ENCODE results near the gene FAM110D.
A peak's percentile ranks its signal among the peaks of the same experiment; 100 is the strongest.

The FAM110D gene

GRCh38 chr1:26158908-26159742 lies at the start of gene FAM110D:
Gene FAM110D, plus strand, starts transcription at chr1:26159079. Its CDS starts 2,213 bp downstream, at chr1:26161292.
- Histone ChIP-seq H3K36me3 (ENCODE audit: insufficient read depth, low read length) (no peaks in the 10 kb centered on the region), H3K9ac (ENCODE audit: low read depth, low read length) (peak within 1 kb of the TSS; percentile 14; the same call in 1 of the 2 replicates), H3K4me1 (ENCODE audit: insufficient read depth, low read length) (peaks cover 28% of the 10 kb centered on the region), H3K9me3 (ENCODE audit: control insufficient read depth, insufficient read depth, low read length) (no peaks in the 10 kb centered on the region)

GRCh38 chr1:26109229-26110164 lies 49.4 kb upstream of the FAM110D start:
- Histone ChIP-seq H3K9me3 (ENCODE audit: control insufficient read depth, insufficient read depth, low read length) (no peaks in the 10 kb centered on the region), H3K36me3 (ENCODE audit: insufficient read depth, low read length) (no peaks in the 10 kb centered on the region), H3K4me1 (ENCODE audit: insufficient read depth, low read length) (peaks cover 4% of the 10 kb centered on the region; the same call in 1 of the 2 replicates), H3K9ac (ENCODE audit: low read depth, low read length) (no peak overlapping the region)

GRCh38 chr1:26110731-26111529 lies 47.9 kb upstream of the FAM110D start:
- Histone ChIP-seq H3K36me3 (ENCODE audit: insufficient read depth, low read length) (no peaks in the 10 kb centered on the region), H3K4me1 (ENCODE audit: insufficient read depth, low read length) (peaks cover 4% of the 10 kb centered on the region; the same call in 1 of the 2 replicates), H3K9me3 (ENCODE audit: control insufficient read depth, insufficient read depth, low read length) (no peaks in the 10 kb centered on the region), H3K9ac (ENCODE audit: low read depth, low read length) (peak overlapping the region; percentile 93)

GRCh38 chr1:26111530-26112406 lies 47.1 kb upstream of the FAM110D start, which contains the start of gene PDIK1L:
Gene PDIK1L, plus strand, starts transcription at chr1:26111824. Its CDS starts 2,485 bp downstream, at chr1:26114309.
- H3K9ac ChIP-seq (ENCODE audit: low read depth, low read length): peak within 1 kb of the TSS; percentile 93

GRCh38 chr1:26112407-26112775 lies 46.5 kb upstream of the FAM110D start:
- Histone ChIP-seq H3K9me3 (ENCODE audit: control insufficient read depth, insufficient read depth, low read length) (no peaks in the 10 kb centered on the region), H3K9ac (ENCODE audit: low read depth, low read length) (peak overlapping the region; percentile 93), H3K4me1 (ENCODE audit: insufficient read depth, low read length) (peaks cover 4% of the 10 kb centered on the region; the same call in 1 of the 2 replicates), H3K36me3 (ENCODE audit: insufficient read depth, low read length) (no peaks in the 10 kb centered on the region)

More at GRCh38 chr1:26111530-26112406, 47.1 kb upstream of the FAM110D start, which contains the start of gene PDIK1L:
- H3K36me3 ChIP-seq (ENCODE audit: insufficient read depth, low read length): no peaks in the 10 kb centered on the region
- H3K4me1 ChIP-seq (ENCODE audit: insufficient read depth, low read length): peaks cover 4% of the 10 kb centered on the region; the same call in 1 of the 2 replicates
- no peaks in the 10 kb centered on the region for H3K9me3 ChIP-seq (ENCODE audit: control insufficient read depth, insufficient read depth, low read length)

GRCh38 chr1:26114165-26114927 lies 44.5 kb upstream of the FAM110D start:
- H3K36me3 ChIP-seq (ENCODE audit: insufficient read depth, low read length): no peaks in the 10 kb centered on the region
- no peaks in the 10 kb centered on the region for H3K9me3 ChIP-seq (ENCODE audit: control insufficient read depth, insufficient read depth, low read length)
- H3K4me1 ChIP-seq (ENCODE audit: insufficient read depth, low read length): peaks cover 4% of the 10 kb centered on the region; the same call in 1 of the 2 replicates
- H3K9ac ChIP-seq (ENCODE audit: low read depth, low read length): no peak overlapping the region

GRCh38 chr1:26119892-26120608 lies 38.8 kb upstream of the FAM110D start:
- Histone ChIP-seq H3K36me3 (ENCODE audit: insufficient read depth, low read length) (no peaks in the 10 kb centered on the region), H3K9ac (ENCODE audit: low read depth, low read length) (no peak overlapping the region)

GRCh38 chr1:26121854-26122773 lies 36.8 kb upstream of the FAM110D start:
- no peaks in the 10 kb centered on the region for H3K9me3 ChIP-seq (ENCODE audit: control insufficient read depth, insufficient read depth, low read length)

More at GRCh38 chr1:26119892-26120608, 38.8 kb upstream of the FAM110D start:
- H3K4me1 ChIP-seq (ENCODE audit: insufficient read depth, low read length): no peaks in the 10 kb centered on the region
- H3K9me3 ChIP-seq (ENCODE audit: control insufficient read depth, insufficient read depth, low read length): no peaks in the 10 kb centered on the region

GRCh38 chr1:26122988-26123973 lies 35.6 kb upstream of the FAM110D start:
- Histone ChIP-seq H3K4me1 (ENCODE audit: insufficient read depth, low read length) (peaks cover 16% of the 10 kb centered on the region), H3K9me3 (ENCODE audit: control insufficient read depth, insufficient read depth, low read length) (no peaks in the 10 kb centered on the region), H3K36me3 (ENCODE audit: insufficient read depth, low read length) (no peaks in the 10 kb centered on the region), H3K9ac (ENCODE audit: low read depth, low read length) (no peak overlapping the region)

More at GRCh38 chr1:26121854-26122773, 36.8 kb upstream of the FAM110D start:
- Histone ChIP-seq H3K4me1 (ENCODE audit: insufficient read depth, low read length) (peaks cover 8% of the 10 kb centered on the region), H3K36me3 (ENCODE audit: insufficient read depth, low read length) (no peaks in the 10 kb centered on the region), H3K9ac (ENCODE audit: low read depth, low read length) (no peak overlapping the region)

Data from ES-I3 (cell line).